SU-DHL-6 (cell line): ENCODE measurements around the gene PRKN.

Experiments used
- EZH2phosphoT487 ChIP-seq: fragments of 200-600 bp; sonication (generic), shearing (Covaris generic); conservative IDR thresholded peaks from 2 replicates; pipeline ENCODE4 v1.6.1; 2018; ENCODE audit warnings: mild to moderate bottlenecking, antibody characterized with exemption, low read length, moderate library complexity, mixed read lengths
- TF ChIP-seq, protein P1 (sequence below): fragments of 200-600 bp; sonication (generic); IDR thresholded peaks from one replicate; pipeline ENCODE4 v1.5.1; 2017; ENCODE audit warnings: antibody characterized with exemption, mild to moderate bottlenecking, low read length, moderate library complexity; ENCODE audit not compliant: insufficient read depth, poor library complexity, severe bottlenecking

DNA sequence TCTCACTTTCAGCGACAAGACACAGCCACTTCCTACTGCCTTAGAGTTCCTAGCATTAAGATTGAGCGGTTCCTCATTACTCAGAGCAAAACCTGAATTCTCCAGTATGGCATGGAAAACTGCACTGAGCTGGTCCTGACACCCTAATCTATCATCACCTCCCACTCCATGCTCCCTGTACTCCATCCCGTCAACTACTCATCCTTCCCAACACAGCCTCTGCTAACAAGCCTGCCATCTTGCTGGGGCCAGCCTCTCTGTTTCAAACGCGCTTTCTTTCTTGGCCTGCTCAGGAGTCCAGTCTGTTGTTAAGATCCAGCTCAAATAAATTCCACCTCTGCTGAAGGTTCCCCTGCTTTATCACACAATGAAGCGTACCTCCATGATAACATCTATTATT is 12.0 kb downstream of the PRKN start:
- TF ChIP-seq, protein P1, sequence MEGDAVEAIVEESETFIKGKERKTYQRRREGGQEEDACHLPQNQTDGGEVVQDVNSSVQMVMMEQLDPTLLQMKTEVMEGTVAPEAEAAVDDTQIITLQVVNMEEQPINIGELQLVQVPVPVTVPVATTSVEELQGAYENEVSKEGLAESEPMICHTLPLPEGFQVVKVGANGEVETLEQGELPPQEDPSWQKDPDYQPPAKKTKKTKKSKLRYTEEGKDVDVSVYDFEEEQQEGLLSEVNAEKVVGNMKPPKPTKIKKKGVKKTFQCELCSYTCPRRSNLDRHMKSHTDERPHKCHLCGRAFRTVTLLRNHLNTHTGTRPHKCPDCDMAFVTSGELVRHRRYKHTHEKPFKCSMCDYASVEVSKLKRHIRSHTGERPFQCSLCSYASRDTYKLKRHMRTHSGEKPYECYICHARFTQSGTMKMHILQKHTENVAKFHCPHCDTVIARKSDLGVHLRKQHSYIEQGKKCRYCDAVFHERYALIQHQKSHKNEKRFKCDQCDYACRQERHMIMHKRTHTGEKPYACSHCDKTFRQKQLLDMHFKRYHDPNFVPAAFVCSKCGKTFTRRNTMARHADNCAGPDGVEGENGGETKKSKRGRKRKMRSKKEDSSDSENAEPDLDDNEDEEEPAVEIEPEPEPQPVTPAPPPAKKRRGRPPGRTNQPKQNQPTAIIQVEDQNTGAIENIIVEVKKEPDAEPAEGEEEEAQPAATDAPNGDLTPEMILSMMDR: no peak
- no peak for TF ChIP-seq EZH2phosphoT487
